Activated naive CD8-positive, alpha-beta T cell treated with anti-CD3 and anti-CD28 coated beads for 36 hours (primary cell): ENCODE data around the gene INVS. TPM values are rescaled to one million over a fixed set of nuclear protein-coding genes. Genes with fewer than 3 reads are reported as not detected.

ENCODE experiments used
- DNase-seq: peaks from one replicate; pipeline ENCODE4 v3.0.0; 2021
- H3K27ac Mint-ChIP-seq: one replicate; pipeline ENCODE4 v1.8.0; 2022; ENCODE audit warnings: mild to moderate bottlenecking, moderate library complexity, mixed read lengths
- H3K27me3 Mint-ChIP-seq: one replicate; pipeline ENCODE4 v1.8.0; 2022; ENCODE audit warnings: mild to moderate bottlenecking, mixed read lengths
- H3K36me3 Mint-ChIP-seq: one replicate; pipeline ENCODE4 v1.8.0; 2021; ENCODE audit warnings: mild to moderate bottlenecking, mixed read lengths
- H3K4me1 Mint-ChIP-seq: one replicate; pipeline ENCODE4 v1.8.0; 2021; ENCODE audit warnings: mixed read lengths
- H3K4me3 Mint-ChIP-seq: one replicate; pipeline ENCODE4 v1.8.0; 2022; ENCODE audit warnings: mild to moderate bottlenecking, moderate library complexity, mixed read lengths
- H3K9me3 Mint-ChIP-seq: one replicate; pipeline ENCODE4 v1.8.0; 2022; ENCODE audit warnings: mixed read lengths
- total RNA-seq, 2 experiments: library from RNA; stranded (reverse); gene quantifications; one replicate each; pipeline ENCODE4 v1.2.3, GENCODE V29; 2021

INVS gene
- total RNA-seq, 2 experiments from 2014 or later, result 16.4 to 16.8 TPM

- Mint-ChIP-seq H3K4me1 (no peaks in the 10 kb centered on the region), H3K9me3 (peaks cover 11% of the 10 kb centered on the region), H3K27me3 (no peaks in the 10 kb centered on the region), H3K36me3 (peaks cover 34% of the 10 kb centered on the region), H3K4me3 (no peak overlapping the region), H3K27ac (no peak overlapping the region)
- DNase-seq, result no peak
Measured at GRCh38 chr9:100167915-100168654, 69.0 kb downstream of the INVS start.

DNA sequence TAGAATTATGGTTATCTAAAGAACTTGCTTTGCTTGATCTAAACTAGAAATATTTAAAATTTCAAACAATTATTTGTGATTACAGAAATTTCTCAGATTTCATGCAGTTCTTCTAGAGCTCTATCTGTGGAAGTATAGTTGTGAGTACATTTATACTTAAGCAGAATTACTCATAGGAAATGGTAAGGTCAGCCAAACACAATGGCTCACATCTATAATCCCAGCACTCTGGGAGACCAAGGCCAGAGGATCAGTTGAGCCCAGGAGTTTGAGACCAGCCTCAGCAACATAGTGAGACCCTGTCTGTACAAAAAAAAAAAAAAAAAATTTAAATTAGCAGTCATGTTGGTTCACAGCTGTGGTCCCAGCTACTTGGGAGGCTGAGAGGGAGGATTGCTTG lies 71.0 kb downstream of the INVS start:
- Mint-ChIP-seq H3K4me3 (no peak overlapping the region), H3K9me3 (peaks cover 23% of the 10 kb centered on the region), H3K27me3 (no peaks in the 10 kb centered on the region), H3K4me1 (no peaks in the 10 kb centered on the region), H3K36me3 (peaks cover 52% of the 10 kb centered on the region), H3K27ac (no peak overlapping the region)
- DNase-seq, result no peak

- Mint-ChIP-seq H3K4me1 (no peaks in the 10 kb centered on the region), H3K27me3 (no peaks in the 10 kb centered on the region), H3K27ac (no peak overlapping the region), H3K4me3 (no peak overlapping the region), H3K36me3 (peaks cover 55% of the 10 kb centered on the region), H3K9me3 (peaks cover 23% of the 10 kb centered on the region)
- no peak for DNase-seq
Measured at GRCh38 chr9:100170556-100170955, 71.5 kb downstream of the INVS start.

GRCh38 chr9:100186356-100186755 lies 87.3 kb downstream of the INVS start:
- no peaks in the 10 kb centered on the region for H3K4me1 Mint-ChIP-seq
- H3K4me3 Mint-ChIP-seq, result no peak overlapping the region
- no peaks in the 10 kb centered on the region for H3K27me3 Mint-ChIP-seq
- H3K36me3 Mint-ChIP-seq, result peaks cover 48% of the 10 kb centered on the region
- no peak for DNase-seq
- no peak overlapping the region for H3K27ac Mint-ChIP-seq
- H3K9me3 Mint-ChIP-seq, result peaks cover 44% of the 10 kb centered on the region

- no peak for DNase-seq
- H3K36me3 Mint-ChIP-seq, result peaks cover 73% of the 10 kb centered on the region
- no peak overlapping the region for H3K4me3 Mint-ChIP-seq
- no peaks in the 10 kb centered on the region for H3K27me3 Mint-ChIP-seq
- H3K27ac Mint-ChIP-seq, result no peak overlapping the region
- H3K4me1 Mint-ChIP-seq, result no peaks in the 10 kb centered on the region
- H3K9me3 Mint-ChIP-seq, result peaks cover 42% of the 10 kb centered on the region
Measured at GRCh38 chr9:100190339-100190738, 91.3 kb downstream of the INVS start.

GRCh38 chr9:100191264-100191663 lies 92.2 kb downstream of the INVS start:
- no peaks in the 10 kb centered on the region for H3K27me3 Mint-ChIP-seq
- no peak overlapping the region for H3K27ac Mint-ChIP-seq
- H3K9me3 Mint-ChIP-seq, result peaks cover 42% of the 10 kb centered on the region
- H3K36me3 Mint-ChIP-seq, result peaks cover 70% of the 10 kb centered on the region
- no peak for DNase-seq
- H3K4me3 Mint-ChIP-seq, result no peak overlapping the region
- no peaks in the 10 kb centered on the region for H3K4me1 Mint-ChIP-seq

GRCh38 chr9:100193078-100193477 lies 94.0 kb downstream of the INVS start:
- no peaks in the 10 kb centered on the region for H3K4me1 Mint-ChIP-seq
- H3K36me3 Mint-ChIP-seq, result peaks cover 62% of the 10 kb centered on the region
- H3K4me3 Mint-ChIP-seq, result no peak overlapping the region
- no peak overlapping the region for H3K27ac Mint-ChIP-seq
- H3K27me3 Mint-ChIP-seq, result no peaks in the 10 kb centered on the region
- DNase-seq, result no peak
- H3K9me3 Mint-ChIP-seq, result peaks cover 31% of the 10 kb centered on the region

- no peak overlapping the region for H3K4me3 Mint-ChIP-seq
- DNase-seq, result no peak
- H3K27me3 Mint-ChIP-seq, result no peaks in the 10 kb centered on the region
- H3K4me1 Mint-ChIP-seq, result no peaks in the 10 kb centered on the region
- H3K27ac Mint-ChIP-seq, result no peak overlapping the region
- peaks cover 48% of the 10 kb centered on the region for H3K36me3 Mint-ChIP-seq
- H3K9me3 Mint-ChIP-seq, result peaks cover 14% of the 10 kb centered on the region
Measured at GRCh38 chr9:100196215-100196614, 97.2 kb downstream of the INVS start.

GRCh38 chr9:100196828-100197227 lies 97.8 kb downstream of the INVS start:
- no peaks in the 10 kb centered on the region for H3K27me3 Mint-ChIP-seq
- no peak overlapping the region for H3K4me3 Mint-ChIP-seq
- H3K27ac Mint-ChIP-seq, result no peak overlapping the region
- peaks cover 8% of the 10 kb centered on the region for H3K9me3 Mint-ChIP-seq
- H3K36me3 Mint-ChIP-seq, result peaks cover 42% of the 10 kb centered on the region
- H3K4me1 Mint-ChIP-seq, result no peaks in the 10 kb centered on the region
- DNase-seq, result no peak

DNA sequence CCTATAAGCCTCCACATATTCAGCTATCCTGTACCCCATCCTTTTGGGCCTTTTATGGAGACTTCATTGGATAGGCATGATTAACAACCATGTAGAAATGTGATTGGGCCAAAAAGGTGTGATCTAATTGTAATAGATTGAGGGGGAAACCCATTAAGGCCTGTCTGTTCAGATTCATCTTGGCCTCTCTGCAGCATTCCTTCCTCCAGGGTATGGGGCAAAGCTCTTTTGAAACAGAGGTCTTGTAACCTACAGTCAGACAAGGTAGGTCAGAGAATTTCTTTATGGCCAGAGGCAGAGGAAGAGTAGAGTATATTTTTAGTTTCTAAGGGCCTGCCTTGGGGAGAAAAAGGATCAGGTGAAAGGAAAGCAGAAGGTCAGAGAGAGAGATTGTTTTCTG lies 98.5 kb downstream of the INVS start:
- no peaks in the 10 kb centered on the region for H3K27me3 Mint-ChIP-seq
- H3K4me3 Mint-ChIP-seq, result no peak overlapping the region
- DNase-seq, result no peak
- peaks cover 35% of the 10 kb centered on the region for H3K36me3 Mint-ChIP-seq
- H3K9me3 Mint-ChIP-seq, result peaks cover 2% of the 10 kb centered on the region
- H3K4me1 Mint-ChIP-seq, result no peaks in the 10 kb centered on the region
- H3K27ac Mint-ChIP-seq, result no peak overlapping the region

DNA sequence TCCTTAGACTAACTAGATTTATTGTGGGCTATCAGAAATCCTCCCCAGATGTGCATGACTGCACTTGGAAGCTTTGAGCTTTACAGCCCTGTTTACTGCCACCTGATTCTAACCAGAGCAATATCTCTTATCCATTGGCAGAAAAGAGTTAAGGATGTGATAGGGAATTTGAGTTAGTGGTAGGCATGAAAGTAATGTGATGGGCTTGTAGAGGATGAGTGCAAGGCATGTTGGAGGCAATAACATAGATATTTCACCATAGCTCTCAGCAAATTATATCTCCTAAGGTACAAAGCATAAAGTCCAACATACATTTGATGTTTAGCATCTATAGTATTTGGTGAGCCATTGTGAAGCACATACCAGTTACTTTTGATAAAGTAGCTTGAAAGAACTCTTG lies 103.8 kb downstream of the INVS start:
- DNase-seq, result no peak
- Mint-ChIP-seq H3K4me3 (no peak overlapping the region), H3K36me3 (peaks cover 10% of the 10 kb centered on the region), H3K9me3 (peaks cover 2% of the 10 kb centered on the region), H3K4me1 (no peaks in the 10 kb centered on the region), H3K27ac (no peak overlapping the region), H3K27me3 (no peaks in the 10 kb centered on the region)

- peaks cover under 1% of the 10 kb centered on the region for H3K9me3 Mint-ChIP-seq
- H3K4me1 Mint-ChIP-seq, result peaks cover 3% of the 10 kb centered on the region
- no peak overlapping the region for H3K4me3 Mint-ChIP-seq
- no peaks in the 10 kb centered on the region for H3K27me3 Mint-ChIP-seq
- H3K36me3 Mint-ChIP-seq, result peaks cover 7% of the 10 kb centered on the region
- DNase-seq, result no peak
- H3K27ac Mint-ChIP-seq, result no peak overlapping the region
Measured at GRCh38 chr9:100204796-100205195, 105.8 kb downstream of the INVS start.

GRCh38 chr9:100206899-100207298 lies 107.9 kb downstream of the INVS start:
- Mint-ChIP-seq H3K36me3 (peaks cover 3% of the 10 kb centered on the region), H3K9me3 (no peaks in the 10 kb centered on the region), H3K27me3 (no peaks in the 10 kb centered on the region), H3K4me1 (peaks cover 7% of the 10 kb centered on the region), H3K4me3 (no peak overlapping the region), H3K27ac (no peak overlapping the region)
- DNase-seq, result no peak

DNA sequence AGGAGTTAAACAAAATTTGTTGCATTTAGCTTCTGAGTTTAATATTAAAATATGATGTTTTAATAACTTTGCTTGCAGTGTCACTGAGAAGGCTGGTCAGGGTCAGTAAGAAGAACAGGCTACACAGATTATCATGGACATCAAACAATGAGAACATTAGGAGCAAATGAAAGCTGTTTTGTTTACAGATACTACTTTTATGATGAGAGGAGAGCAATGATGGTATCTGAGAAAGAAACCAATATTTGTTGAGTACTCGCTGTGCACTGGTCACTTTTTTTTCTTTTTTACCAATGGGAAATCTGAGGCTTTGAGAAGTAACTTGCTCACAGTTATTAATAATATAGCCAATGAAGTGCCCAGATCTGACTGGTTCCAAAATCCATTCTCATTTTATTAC lies 109.6 kb downstream of the INVS start:
- Mint-ChIP-seq H3K4me1 (peaks cover 7% of the 10 kb centered on the region), H3K36me3 (peaks cover 3% of the 10 kb centered on the region), H3K27me3 (no peaks in the 10 kb centered on the region), H3K27ac (no peak overlapping the region), H3K9me3 (no peaks in the 10 kb centered on the region), H3K4me3 (no peak overlapping the region)
- DNase-seq, result no peak

GRCh38 chr9:100211476-100211875 lies 112.4 kb downstream of the INVS start:
- peaks cover 3% of the 10 kb centered on the region for H3K36me3 Mint-ChIP-seq
- no peak for DNase-seq
- no peak overlapping the region for H3K4me3 Mint-ChIP-seq
- no peak overlapping the region for H3K27ac Mint-ChIP-seq
- no peaks in the 10 kb centered on the region for H3K9me3 Mint-ChIP-seq
- peaks cover 7% of the 10 kb centered on the region for H3K4me1 Mint-ChIP-seq
- H3K27me3 Mint-ChIP-seq, result no peaks in the 10 kb centered on the region

DNA sequence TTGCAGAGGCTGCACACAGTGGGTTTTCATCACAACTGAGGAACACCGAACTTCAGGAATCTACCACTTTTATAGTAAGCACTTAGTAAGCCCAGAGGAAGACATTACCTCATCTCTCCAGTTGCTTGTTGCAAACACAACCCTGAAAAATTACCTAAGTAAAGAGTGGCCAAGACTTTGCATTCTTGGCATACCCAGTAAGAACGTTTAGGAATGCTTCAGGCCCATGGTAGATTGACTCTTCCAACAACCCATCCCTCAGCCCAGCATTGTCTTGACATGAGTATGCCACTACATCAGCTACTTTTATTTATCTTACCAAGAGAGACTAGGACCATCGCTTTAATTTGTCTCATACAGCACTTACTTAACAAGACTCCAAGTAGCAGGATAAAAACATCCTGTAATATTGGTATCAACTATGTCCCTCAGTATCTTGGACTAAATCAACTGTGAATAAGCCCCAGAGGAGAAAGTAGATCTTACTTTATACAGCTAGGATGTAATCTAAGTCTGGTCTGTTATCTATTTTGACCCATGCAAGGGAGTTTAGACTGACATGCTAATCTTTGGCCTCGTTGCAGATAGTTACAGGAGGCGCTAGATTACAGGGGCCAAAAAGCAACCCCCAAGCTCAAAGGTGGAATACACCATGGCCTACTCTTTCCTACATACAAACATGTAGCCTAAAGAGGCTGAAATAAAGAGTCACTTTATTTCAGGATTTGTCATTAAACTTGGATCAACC lies 114.9 kb downstream of the INVS start:
- no peaks in the 10 kb centered on the region for H3K9me3 Mint-ChIP-seq
- H3K27ac Mint-ChIP-seq, result no peak overlapping the region
- H3K4me1 Mint-ChIP-seq, result peaks cover 7% of the 10 kb centered on the region
- H3K36me3 Mint-ChIP-seq, result peaks cover 3% of the 10 kb centered on the region
- DNase-seq, result no peak
- H3K4me3 Mint-ChIP-seq, result no peak overlapping the region
- H3K27me3 Mint-ChIP-seq, result no peaks in the 10 kb centered on the region
